ENCODE measurements around the gene RAPGEF2. TPM values are rescaled to one million over a fixed set of nuclear protein-coding genes. Genes with fewer than 3 reads are reported as not detected.
A peak's percentile ranks its signal among the peaks of the same experiment; 100 is the strongest.

The RAPGEF2 gene
- total and polyA plus RNA-seq, 8 donors, result 3.3 to 78.1 (median 37.2) TPM

GRCh38 chr4:159229164-159229563, 126.3 kb downstream of the RAPGEF2 start:
- H3K4me3 ChIP-seq, result no peak overlapping the region

DNA sequence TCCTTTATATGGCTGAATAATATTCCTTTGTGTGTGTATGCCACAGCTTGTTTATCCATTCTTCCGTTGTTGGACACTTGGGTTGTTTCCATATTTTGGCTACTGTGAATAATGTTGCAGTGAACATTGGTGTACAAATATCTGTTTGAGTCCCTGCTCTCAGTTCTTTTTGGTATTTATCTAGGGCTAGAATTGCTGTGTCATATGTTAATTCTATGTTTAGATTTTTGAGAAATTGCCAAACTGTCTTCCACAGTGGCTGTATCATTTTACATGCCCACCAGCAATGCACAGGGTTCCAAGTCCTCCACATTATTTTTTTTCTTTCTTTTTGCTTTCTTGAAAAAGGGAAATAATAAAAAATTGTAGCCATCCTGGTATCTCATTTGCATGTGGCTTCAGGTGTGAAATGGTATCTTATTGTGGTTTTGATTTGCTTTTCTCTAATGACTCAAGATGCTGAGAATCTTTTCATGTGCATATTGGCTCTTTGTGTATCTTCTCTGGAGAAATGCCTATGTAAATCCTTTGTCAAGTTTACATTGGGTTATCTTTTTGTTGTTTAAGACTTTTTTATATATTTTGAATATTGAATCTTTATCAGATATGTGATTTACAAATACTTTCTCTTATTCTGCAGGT, 129.7 kb downstream of the RAPGEF2 start:
- intact Hi-C loops (cut with DNase I; ENCODE audit: low total_unique reads), result no loop called here
- H3K4me1 ChIP-seq, result peaks cover 3 to 50% (median 14%) of the 10 kb centered on the region in 4 donors
- no peaks in the 10 kb centered on the region for H3K36me3 ChIP-seq
- WGBS, 5 donors, result 61 to 84% (median 78%) methylated on average over 1 of the region's 1 CpG
- no peak overlapping the region for H3K4me3 ChIP-seq
- H3K27ac ChIP-seq, result no peak overlapping the region
- no peaks in the 10 kb centered on the region for H3K27me3 ChIP-seq
- no peaks in the 10 kb centered on the region for H3K9me3 ChIP-seq
- TF ChIP-seq POLR2A (IDR thresholded peaks at IDR 0.05) (no peak), POLR2AphosphoS5 (IDR thresholded peaks at IDR 0.05) (no peak), EP300 (IDR thresholded peaks at IDR 0.05) (no peak)
- TF ChIP-seq, protein P1, sequence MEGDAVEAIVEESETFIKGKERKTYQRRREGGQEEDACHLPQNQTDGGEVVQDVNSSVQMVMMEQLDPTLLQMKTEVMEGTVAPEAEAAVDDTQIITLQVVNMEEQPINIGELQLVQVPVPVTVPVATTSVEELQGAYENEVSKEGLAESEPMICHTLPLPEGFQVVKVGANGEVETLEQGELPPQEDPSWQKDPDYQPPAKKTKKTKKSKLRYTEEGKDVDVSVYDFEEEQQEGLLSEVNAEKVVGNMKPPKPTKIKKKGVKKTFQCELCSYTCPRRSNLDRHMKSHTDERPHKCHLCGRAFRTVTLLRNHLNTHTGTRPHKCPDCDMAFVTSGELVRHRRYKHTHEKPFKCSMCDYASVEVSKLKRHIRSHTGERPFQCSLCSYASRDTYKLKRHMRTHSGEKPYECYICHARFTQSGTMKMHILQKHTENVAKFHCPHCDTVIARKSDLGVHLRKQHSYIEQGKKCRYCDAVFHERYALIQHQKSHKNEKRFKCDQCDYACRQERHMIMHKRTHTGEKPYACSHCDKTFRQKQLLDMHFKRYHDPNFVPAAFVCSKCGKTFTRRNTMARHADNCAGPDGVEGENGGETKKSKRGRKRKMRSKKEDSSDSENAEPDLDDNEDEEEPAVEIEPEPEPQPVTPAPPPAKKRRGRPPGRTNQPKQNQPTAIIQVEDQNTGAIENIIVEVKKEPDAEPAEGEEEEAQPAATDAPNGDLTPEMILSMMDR (IDR thresholded peaks at IDR 0.05), result no peak
- DNase-seq, result no peak

More at GRCh38 chr4:159229164-159229563, 126.3 kb downstream of the RAPGEF2 start:
- intact Hi-C loops (cut with DNase I; ENCODE audit: low total_unique reads), result no loop called here
- Histone ChIP-seq H3K27ac (peak overlapping the region in 2 of 5 donors; percentile 55 to 60), H3K9me3 (no peaks in the 10 kb centered on the region), H3K4me1 (peaks cover 5 to 50% (median 22%) of the 10 kb centered on the region in 4 donors), H3K36me3 (no peaks in the 10 kb centered on the region), H3K27me3 (no peaks in the 10 kb centered on the region)
- WGBS, 5 donors, result 52 to 74% (median 65%) methylated on average over 6 of the region's 6 CpGs
- DNase-seq, result peak in 1 of 2 donors; percentile 78
- no peak for TF ChIP-seq POLR2A (IDR thresholded peaks at IDR 0.05)
- peak in 1 of 3 donors; percentile 5 for TF ChIP-seq POLR2AphosphoS5 (IDR thresholded peaks at IDR 0.05)

DNA sequence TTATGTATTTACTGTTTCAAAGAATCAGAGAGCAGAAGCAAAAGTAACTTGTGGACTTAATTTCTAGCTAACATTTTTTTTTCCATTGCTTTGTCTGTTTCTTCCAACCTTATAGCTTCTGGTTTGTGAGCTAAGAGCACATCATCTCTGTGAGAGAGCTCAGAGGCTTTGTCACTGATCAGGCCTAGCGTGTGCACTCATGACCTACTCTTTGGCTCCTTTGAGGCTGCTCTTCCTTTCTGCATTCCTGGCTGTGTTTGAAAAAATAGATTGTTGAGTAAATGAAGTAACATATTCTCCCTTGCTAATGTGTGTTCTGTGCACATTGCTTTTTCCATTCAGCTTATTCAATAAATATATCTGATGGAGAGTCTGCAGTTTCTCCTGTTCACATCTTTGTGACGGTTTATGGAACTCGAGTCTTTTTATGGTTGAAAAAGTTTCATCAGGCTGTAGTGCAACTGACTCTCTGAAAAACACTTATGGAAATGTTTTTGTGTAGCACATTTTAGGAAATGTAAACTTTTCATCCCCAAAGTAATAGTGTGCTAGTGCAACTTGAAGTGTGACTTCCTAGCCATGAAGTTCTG, 133.0 kb downstream of the RAPGEF2 start:
- TF ChIP-seq POLR2AphosphoS5 (IDR thresholded peaks at IDR 0.05) (no peak), POLR2A (IDR thresholded peaks at IDR 0.05) (no peak)
- Histone ChIP-seq H3K9me3 (no peaks in the 10 kb centered on the region), H3K36me3 (no peaks in the 10 kb centered on the region), H3K27ac (no peak overlapping the region), H3K4me1 (peaks cover 0 to 30% (median 10%) of the 10 kb centered on the region in 4 donors), H3K27me3 (no peaks in the 10 kb centered on the region), H3K4me3 (no peak overlapping the region)
- no peak for DNase-seq
- WGBS, 5 donors, result 79 to 93% (median 92%) methylated on average over 3 of the region's 3 CpGs
- intact Hi-C loops (cut with DNase I; ENCODE audit: low total_unique reads), result no loop called here

DNA sequence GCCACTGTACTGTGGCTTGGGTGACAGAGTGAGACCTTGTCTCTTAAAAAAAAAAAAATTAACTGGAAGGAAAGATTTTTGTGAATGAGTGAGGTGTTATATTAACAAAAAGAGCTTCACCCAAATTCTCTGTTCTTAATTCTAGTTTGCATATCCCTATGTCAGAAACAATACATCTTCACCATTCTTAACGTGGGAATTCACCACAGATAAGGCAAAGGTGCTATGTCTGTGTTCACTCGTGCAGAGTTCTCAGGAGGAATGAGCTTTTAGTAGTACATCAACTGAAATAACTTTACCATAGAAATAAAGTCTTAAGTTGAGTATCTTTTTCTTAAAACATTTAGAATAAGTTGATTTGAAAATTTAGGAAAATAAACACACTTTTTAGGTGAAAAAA, 135.1 kb downstream of the RAPGEF2 start:
- H3K36me3 ChIP-seq, result no peaks in the 10 kb centered on the region
- no peaks in the 10 kb centered on the region for H3K9me3 ChIP-seq
- no peak overlapping the region for H3K27ac ChIP-seq
- peaks cover 0 to 23% (median 7%) of the 10 kb centered on the region in 4 donors for H3K4me1 ChIP-seq
- intact Hi-C loops (cut with DNase I; ENCODE audit: low total_unique reads), result no loop called here
- no peak overlapping the region for H3K4me3 ChIP-seq
- 44 to 58% (median 47%) methylated on average over 2 of the region's 2 CpGs for WGBS, 5 donors
- TF ChIP-seq, protein P1 (IDR thresholded peaks at IDR 0.05), result no peak
- TF ChIP-seq EP300 (IDR thresholded peaks at IDR 0.05), result no peak
- H3K27me3 ChIP-seq, result no peaks in the 10 kb centered on the region
- no peak for DNase-seq

- Histone ChIP-seq H3K9me3 (no peaks in the 10 kb centered on the region), H3K4me3 (no peak overlapping the region), H3K4me1 (peaks cover 0 to 20% (median 7%) of the 10 kb centered on the region in 4 donors), H3K27me3 (no peaks in the 10 kb centered on the region), H3K27ac (no peak overlapping the region), H3K36me3 (no peaks in the 10 kb centered on the region)
- no peak for DNase-seq
- TF ChIP-seq, protein P1 (IDR thresholded peaks at IDR 0.05), result no peak
- no peak for TF ChIP-seq EP300 (IDR thresholded peaks at IDR 0.05)
- TF ChIP-seq POLR2AphosphoS5 (IDR thresholded peaks at IDR 0.05), result no peak
- no peak for TF ChIP-seq POLR2A (IDR thresholded peaks at IDR 0.05)
- intact Hi-C loops (cut with DNase I; ENCODE audit: low total_unique reads), result no loop called here
- WGBS, 5 donors, result 20 to 35% (median 27%) methylated on average over 2 of the region's 2 CpGs
These were observed 135.8 kb downstream of the RAPGEF2 start for GRCh38 chr4:159238631-159239030.

Measured in stomach (tissue), 9 donors.